Lung (tissue), 12 donors: ENCODE data around the gene ART4. TPM values are rescaled to one million over a fixed set of nuclear protein-coding genes. Genes with fewer than 3 reads are reported as not detected.

Source experiments
- ATAC-seq: fragments of 200-7000 bp; cut with Tn5 transposase; one replicate; pipeline ENCODE4 v1.9.1; 2020; ENCODE audit warnings: moderate number of reproducible peaks; ENCODE audit not compliant: insufficient read depth, low FRiP score
- DNase-seq, 3 donors: peaks; one replicate each; pipeline ENCODE4 v3.0.0-alpha.2; 2013 to 2017
- H3K27ac ChIP-seq, 2 donors: one replicate each; pipeline ENCODE4 v1.5.1; 2013; ENCODE audit warnings: mild to moderate bottlenecking in 2 of 2, moderate library complexity in 2 of 2, control low read depth in 1 of 2, inconsistent platforms in 1 of 2, low read depth in 1 of 2, low read length in 1 of 2
- H3K27me3 ChIP-seq, 3 donors: one replicate each; pipeline ENCODE4 v1.5.1; 2013; ENCODE audit warnings: low read length in 2 of 3; ENCODE audit not compliant: control insufficient read depth in 3 of 3, insufficient read depth in 3 of 3
- H3K36me3 ChIP-seq, 4 donors: one replicate each; pipeline ENCODE4 v1.5.1; 2013; ENCODE audit warnings: low read length in 4 of 4, mild to moderate bottlenecking in 1 of 4, moderate library complexity in 1 of 4; ENCODE audit not compliant: control insufficient read depth in 4 of 4, insufficient read depth in 4 of 4
- H3K4me1 ChIP-seq, 5 donors: one replicate each; pipeline ENCODE4 v1.5.1; 2013; ENCODE audit warnings: low read length in 5 of 5, mild to moderate bottlenecking in 2 of 5, moderate library complexity in 1 of 5; ENCODE audit not compliant: control insufficient read depth in 5 of 5, insufficient read depth in 5 of 5
- H3K4me3 ChIP-seq: one replicate; pipeline ENCODE4 v1.5.1; 2013; ENCODE audit warnings: mild to moderate bottlenecking, control low read depth, moderate library complexity
- H3K9ac ChIP-seq, 2 donors: one replicate each; pipeline ENCODE4 v1.5.1; 2013; ENCODE audit warnings: low read length in 2 of 2, control low read depth in 1 of 2; ENCODE audit not compliant: insufficient read depth in 1 of 2
- H3K9me3 ChIP-seq, 4 donors: one replicate each; pipeline ENCODE4 v1.5.1; 2013; ENCODE audit warnings: low read length in 3 of 4, mild to moderate bottlenecking in 1 of 4, moderate library complexity in 1 of 4; ENCODE audit not compliant: control insufficient read depth in 4 of 4, insufficient read depth in 3 of 4
- CTCF ChIP-seq: IDR thresholded peaks from 2 replicates; pipeline ENCODE4 v1.5.1; 2012; ENCODE audit warnings: mild to moderate bottlenecking; ENCODE audit errors: control extremely low read depth, extremely low read depth
- WGBS, 2 donors: extraction: QIAGEN DNeasy Blood & Tissue Kit; methylation state at CpG; one replicate each; pipeline ENCODE4 v1.1.7; 2013; 5-methylcytosine and 5-hydroxymethylcytosine counted together
- polyA plus RNA-seq, 2 donors: library from polyadenylated mRNA; stranded (reverse); fragments of 200-250 nt; gene quantifications; one replicate each; pipeline ENCODE4 v1.2.1, GENCODE V29; 2013
- total RNA-seq, 2 donors: library from RNA; depleted of rRNA in 1 of 2; stranded (reverse); fragments of >200 nt in 1 of 2; gene quantifications; one replicate each; pipeline ENCODE4 v1.2.1, GENCODE V29; 2014 to 2021
- donor health status: control.
- donor health status: control.
- donor health status: Bipolar disorder and iron deficiency.
- donor health status: healthy.
- donor health status: DM: yes; HTN: yes; CAD: no.

Gene ART4
- total and polyA plus RNA-seq, 4 donors = 0.76 to 3.1 (median 0.92) TPM

- peak in 2 of 3 donors; percentile 37 to 48 for DNase-seq
- H3K9me3 ChIP-seq = no peaks in the 10 kb centered on the region
- no peak overlapping the region for H3K27ac ChIP-seq
- H3K4me3 ChIP-seq = no peak overlapping the region
- H3K4me1 ChIP-seq = peaks cover 0 to 23% (median 8%) of the 10 kb centered on the region in 5 donors
- peaks cover 3 to 23% (median 14%) of the 10 kb centered on the region in 4 donors for H3K36me3 ChIP-seq
- 70 to 88% methylated on average over 4 of the region's 4 CpGs for whole genome bisulfite sequencing, 2 donors
- H3K9ac ChIP-seq = peak overlapping the region; percentile 98 to 99
- no peak for TF ChIP-seq CTCF
- ATAC-seq = no peak
- H3K27me3 ChIP-seq = no peaks in the 10 kb centered on the region
These were observed 41.1 kb downstream of the ART4 start for GRCh38 chr12:14802247-14802646.

- H3K9ac ChIP-seq = peak overlapping the region in 1 of 2 donors; percentile 34
- no peaks in the 10 kb centered on the region for H3K9me3 ChIP-seq
- 71 to 76% methylated on average over 4 of the region's 4 CpGs for WGBS, 2 donors
- peaks cover 16 to 59% (median 33%) of the 10 kb centered on the region in 4 donors for H3K36me3 ChIP-seq
- H3K4me1 ChIP-seq = peaks cover 0 to 15% (median 0%) of the 10 kb centered on the region in 5 donors
- TF ChIP-seq CTCF = no peak
- no peak overlapping the region for H3K27ac ChIP-seq
- H3K4me3 ChIP-seq = no peak overlapping the region
- DNase-seq = peak; percentile 39 to 91 (median 89)
- H3K27me3 ChIP-seq = no peaks in the 10 kb centered on the region
- ATAC-seq = no peak
These were observed 48.3 kb downstream of the ART4 start for GRCh38 chr12:14795028-14795448.

- Histone ChIP-seq H3K27ac (no peak overlapping the region), H3K36me3 (peaks cover 16 to 38% (median 22%) of the 10 kb centered on the region in 4 donors), H3K4me3 (no peak overlapping the region), H3K9me3 (no peaks in the 10 kb centered on the region), H3K9ac (no peak overlapping the region), H3K4me1 (no peaks in the 10 kb centered on the region), H3K27me3 (no peaks in the 10 kb centered on the region)
- TF ChIP-seq CTCF = no peak
- DNase-seq (no peak), ATAC-seq (no peak)
- WGBS, 2 donors = 97% methylated on average over 3 of the region's 3 CpGs
These were observed 57.8 kb downstream of the ART4 start for GRCh38 chr12:14785568-14785967.

GRCh38 chr12:14784471-14784870, 58.9 kb downstream of the ART4 start:
- peaks cover 0 to 4% (median 0%) of the 10 kb centered on the region in 5 donors for H3K4me1 ChIP-seq
- TF ChIP-seq CTCF = no peak
- WGBS, 2 donors = 89 to 90% methylated on average over 2 of the region's 2 CpGs
- no peak overlapping the region for H3K9ac ChIP-seq
- H3K27ac ChIP-seq = no peak overlapping the region
- DNase-seq (no peak), ATAC-seq (no peak)
- peaks cover 11 to 27% (median 16%) of the 10 kb centered on the region in 4 donors for H3K36me3 ChIP-seq
- no peaks in the 10 kb centered on the region for H3K27me3 ChIP-seq
- no peaks in the 10 kb centered on the region for H3K9me3 ChIP-seq
- H3K4me3 ChIP-seq = no peak overlapping the region
